Dedifferentiated amniotic fluid mesenchymal stem cell (primary cell): ENCODE results near the gene LDLRAP1.

Experiments
- DNase-seq: peaks from one replicate; pipeline ENCODE4 v3.0.0-alpha.2; 2016; ENCODE audit errors: extremely low spot score

The LDLRAP1 gene

GRCh38 chr1:25607123-25607522 lies 63.7 kb downstream of the LDLRAP1 start:
- no peak for DNase-seq

DNA sequence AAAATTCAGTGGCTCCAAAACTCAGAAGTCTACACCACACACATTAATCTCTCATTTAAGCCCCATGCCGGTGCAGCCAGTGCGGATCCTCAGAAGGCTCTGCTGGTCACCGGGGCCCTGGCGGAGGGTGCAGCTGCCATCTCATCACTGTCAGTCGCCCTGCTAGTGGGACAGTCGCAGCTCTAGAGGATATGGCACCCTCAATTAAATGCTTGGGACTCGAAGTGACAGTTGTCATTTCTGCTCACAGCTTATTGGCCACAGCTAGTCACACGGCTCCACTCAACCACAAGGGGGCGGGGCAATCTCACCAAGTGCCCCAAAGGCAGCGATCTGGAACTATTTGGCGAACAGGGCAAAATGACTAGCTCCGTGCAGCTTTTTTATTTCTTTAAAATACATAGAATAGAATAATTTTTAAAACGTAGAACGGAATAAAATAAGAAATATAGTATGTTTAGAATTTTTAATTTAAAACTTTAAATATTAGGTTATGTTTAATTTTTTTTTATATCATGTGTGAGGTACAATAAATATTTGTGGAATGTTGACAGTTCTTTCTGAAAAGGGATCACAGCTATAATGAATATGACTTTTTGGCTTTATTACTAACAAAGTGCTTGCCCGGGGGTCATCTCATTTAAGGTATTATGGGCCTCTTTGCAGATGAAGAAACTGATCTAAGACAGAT lies 65.2 kb downstream of the LDLRAP1 start:
- DNase-seq, result peak; percentile 71

DNA sequence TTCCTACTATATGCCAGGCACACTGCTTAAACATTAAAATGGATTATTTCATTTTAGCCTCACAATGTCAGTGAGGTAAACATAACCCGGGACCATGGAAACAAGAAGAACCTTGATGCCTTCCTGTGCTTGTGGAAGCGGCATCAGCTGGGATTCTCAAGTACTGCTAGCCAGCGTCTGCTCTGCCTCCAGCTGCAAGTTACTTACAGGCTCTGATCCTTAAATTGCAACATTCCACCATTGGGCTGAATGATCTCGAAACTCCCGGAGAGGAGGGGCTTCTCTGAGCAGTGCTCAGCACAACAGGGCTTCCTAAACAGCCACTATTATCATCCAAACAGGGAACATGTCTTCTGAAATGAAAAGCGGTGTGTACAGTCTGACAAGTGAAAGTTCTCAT lies 66.5 kb downstream of the LDLRAP1 start:
- DNase-seq, result peak; percentile 22

DNA sequence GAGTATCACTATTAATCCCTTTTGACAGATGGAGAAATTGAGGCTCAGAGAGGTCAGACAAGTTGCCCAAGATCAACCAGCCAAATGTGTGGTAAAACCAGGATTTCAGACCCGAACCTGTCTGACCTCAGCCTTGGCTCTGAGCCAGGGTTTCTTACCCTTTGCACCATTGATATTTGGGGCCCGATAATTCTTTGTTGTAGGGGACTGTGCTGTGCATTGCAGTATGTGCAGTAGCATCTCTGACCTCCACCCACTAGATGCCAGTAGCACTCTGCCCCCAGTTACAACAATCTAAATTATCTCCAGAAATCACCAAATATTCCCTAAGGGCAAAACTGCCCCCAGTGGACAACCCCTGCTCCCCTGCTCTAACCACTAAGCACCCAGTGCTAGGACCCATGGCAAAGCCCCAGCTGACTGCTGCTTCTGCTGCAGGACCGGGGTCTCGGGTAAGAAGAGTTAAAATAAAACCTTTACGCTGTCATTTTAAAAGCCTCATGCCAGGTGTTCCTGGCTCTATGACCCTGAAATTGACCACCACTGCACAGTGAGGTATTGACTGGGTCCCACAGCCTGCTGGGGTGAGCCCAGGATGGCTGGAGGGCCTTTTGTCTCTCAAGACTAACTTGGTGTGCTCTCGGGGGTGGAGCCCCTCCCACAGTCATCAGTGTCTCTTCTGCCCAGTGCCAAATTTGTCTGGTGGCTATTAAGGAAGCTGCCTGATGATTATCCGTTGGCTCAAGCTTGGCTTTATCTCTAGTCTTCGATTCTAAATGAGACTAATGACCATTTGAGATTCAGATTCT lies 67.6 kb downstream of the LDLRAP1 start:
- no peak for DNase-seq

GRCh38 chr1:25611843-25612242 lies 68.4 kb downstream of the LDLRAP1 start:
- DNase-seq, result no peak

DNA sequence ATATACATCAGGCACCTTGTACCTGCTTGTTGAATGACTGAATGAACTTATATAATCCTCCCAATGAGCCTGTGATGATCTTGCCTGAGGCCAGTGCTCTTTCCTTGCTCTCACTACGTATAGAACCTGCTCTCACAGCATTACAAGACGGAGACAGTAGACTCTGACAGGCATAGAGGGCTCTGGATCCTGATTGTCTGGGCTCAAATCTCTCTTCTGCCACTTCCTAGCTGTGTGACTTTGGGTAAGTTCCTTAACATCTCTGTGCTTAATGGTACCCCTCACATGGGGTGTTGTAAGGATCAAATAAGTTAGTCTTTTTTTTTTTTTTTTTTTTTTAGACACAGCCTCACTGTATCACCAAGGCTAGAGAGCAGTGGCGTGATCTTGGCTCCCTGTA lies 69.0 kb downstream of the LDLRAP1 start:
- DNase-seq, result no peak

GRCh38 chr1:25613091-25613490 lies 69.7 kb downstream of the LDLRAP1 start:
- no peak for DNase-seq

DNA sequence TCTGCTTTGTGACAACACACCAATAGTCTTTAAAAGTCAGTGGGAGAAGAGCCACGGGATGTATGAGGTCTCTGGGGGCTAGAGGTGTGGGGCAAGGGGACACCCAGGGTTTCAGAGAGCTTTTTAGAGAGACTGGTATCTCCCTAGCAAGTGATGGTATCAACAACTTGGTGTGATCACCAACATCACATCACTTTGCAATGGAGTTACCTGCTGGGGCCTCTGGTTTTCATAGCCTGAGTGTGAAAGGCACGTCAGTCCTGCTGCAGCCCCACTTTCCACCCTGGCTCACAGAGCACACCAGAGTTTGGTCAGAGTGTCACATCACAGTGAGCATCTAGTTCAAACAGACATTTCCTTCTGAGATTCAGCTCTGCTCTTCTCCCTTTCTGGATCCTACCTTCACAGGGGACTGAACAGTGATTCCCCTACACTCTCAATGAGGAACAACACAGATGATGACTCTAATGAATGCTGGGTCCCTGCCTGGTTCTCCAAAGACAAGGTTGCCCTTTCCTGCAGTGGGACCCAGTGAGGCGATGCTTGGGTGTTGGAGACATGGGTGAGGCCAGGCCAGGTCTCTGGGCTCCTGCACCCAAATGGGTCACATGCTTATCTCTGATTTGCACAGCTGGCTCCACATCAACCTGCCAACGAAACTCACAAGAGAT lies 71.2 kb downstream of the LDLRAP1 start:
- no peak for DNase-seq

DNA sequence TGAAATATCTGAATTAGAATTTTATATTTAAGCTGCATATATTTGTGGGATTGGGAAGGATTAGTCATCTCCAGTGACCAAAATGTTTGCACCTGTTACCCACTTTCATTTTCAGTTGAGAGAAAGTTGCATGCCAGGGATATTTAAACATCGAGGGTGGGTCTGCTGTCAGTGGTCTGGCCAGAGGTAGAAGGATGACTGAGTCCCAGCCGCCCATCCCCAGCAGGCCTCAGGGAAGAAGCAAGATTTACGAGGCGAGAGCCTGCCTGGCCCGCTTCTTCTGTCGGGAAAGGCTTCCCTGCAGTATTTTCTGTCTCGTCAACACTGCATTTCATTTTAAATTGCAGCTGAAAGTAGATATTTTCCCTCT lies 71.8 kb downstream of the LDLRAP1 start:
- no peak for DNase-seq

- DNase-seq, result no peak
These were observed 72.2 kb downstream of the LDLRAP1 start for GRCh38 chr1:25615563-25616094.

DNA sequence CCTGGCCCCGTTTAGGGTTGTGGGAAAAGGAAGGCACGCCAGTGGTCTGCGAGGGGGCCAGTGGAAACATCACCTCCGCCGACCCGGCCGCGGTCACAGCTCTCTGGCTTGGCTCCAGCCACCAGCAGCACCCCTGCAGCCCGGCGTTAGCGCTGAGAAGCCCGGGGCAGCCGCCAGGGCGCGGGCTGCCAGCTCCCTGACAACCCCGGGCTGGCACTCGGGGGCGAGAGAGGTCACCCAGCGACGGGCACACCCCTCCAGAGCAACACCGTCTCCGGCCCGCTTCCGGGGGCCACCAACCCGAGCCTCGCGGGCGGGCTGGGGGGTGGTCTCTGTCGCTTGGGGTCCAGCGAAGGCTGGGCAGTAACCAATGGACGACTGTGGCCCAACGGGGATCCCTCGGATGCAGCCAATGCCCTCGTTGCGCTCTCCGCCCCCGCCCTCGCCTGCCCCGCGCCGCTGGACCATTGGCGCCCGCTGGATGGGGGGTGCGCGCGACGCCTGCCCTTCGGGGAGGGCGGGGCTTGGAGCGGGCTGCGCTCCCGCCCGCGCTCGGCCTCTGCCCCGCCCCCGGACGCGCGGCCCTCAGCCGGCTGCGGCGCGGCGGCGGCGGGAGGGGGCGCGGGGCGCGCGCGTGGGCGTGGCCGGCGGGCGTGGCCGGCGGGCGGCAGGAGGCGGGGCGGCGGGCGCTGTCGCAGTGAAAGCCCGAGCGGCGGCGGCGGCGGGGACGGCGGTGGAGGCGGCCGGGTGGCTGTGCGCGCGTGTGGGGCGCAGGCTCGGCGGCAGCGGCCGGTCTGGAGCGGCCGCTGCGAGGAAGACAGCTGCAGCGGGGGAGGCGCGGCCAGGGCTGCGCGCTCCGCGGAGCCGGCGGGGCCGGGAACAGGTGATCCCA lies 72.9 kb downstream of the LDLRAP1 start, which contains the start of gene MAN1C1:
Gene MAN1C1, plus strand, starts transcription at position 697 of the 892 bp plus-strand sequence. CDS start 1,007 bp downstream, outside the sequence.
- peak; percentile 36 for DNase-seq

DNA sequence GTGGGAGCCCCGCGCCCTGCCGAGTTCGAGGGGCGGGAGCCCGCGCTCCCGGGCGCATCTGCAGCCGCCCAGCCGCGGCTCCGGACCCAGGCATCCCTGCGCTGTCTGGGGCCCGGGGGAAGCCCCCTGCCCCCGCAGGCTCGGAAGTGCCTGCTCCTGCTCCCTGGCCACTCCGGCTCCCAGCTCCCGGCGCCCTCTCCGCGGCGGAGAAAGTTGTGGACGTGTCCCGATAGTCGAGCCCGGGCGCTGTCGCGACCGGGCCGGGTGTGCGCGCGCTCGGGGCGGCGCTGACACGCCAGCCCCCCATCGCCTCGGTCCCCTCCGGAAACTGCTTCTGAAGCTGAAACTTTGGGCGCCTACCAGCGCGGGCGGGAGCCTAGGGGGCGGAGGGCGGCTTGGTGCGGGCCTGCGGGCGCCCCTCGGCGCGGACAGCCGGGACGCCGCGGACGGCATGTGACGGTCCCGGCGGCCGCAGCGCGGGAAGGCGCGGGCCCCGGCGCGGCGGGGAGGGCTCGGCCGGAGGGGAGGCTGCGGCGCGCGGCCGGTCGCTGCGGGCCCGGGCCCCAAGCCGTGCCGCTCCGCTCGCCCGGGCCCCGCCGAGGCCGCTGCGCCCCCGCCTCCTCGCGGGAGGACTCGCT lies 73.7 kb downstream of the LDLRAP1 start:
- DNase-seq, result no peak

DNA sequence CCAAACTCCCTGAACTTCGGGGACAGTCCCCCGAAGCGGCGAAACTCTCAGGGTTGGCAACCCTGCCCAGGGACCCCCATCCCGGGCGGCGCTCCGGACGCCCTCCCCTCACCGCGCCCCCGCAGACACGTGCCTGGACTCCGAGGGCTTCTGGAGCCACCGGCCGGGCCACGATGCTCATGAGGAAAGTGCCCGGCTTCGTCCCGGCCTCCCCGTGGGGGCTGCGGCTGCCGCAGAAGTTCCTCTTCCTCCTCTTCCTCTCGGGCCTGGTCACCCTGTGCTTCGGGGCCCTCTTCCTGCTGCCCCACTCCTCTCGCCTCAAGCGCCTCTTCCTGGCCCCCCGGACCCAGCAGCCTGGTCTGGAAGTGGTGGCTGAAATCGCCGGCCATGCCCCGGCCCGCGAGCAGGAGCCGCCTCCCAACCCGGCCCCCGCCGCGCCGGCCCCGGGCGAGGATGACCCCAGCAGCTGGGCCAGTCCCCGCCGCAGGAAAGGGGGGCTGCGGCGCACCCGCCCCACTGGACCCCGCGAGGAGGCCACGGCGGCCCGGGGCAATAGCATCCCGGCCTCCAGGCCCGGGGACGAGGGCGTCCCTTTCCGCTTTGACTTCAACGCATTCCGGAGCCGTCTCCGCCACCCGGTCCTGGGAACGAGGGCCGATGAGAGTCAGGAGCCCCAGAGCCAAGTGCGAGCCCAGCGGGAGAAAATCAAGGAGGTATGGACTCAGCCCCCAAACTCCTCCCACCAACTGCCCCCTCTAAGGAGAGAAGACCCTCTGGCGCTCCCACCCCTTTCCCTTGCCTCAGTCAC lies 74.4 kb downstream of the LDLRAP1 start:
- DNase-seq, result no peak

DNA sequence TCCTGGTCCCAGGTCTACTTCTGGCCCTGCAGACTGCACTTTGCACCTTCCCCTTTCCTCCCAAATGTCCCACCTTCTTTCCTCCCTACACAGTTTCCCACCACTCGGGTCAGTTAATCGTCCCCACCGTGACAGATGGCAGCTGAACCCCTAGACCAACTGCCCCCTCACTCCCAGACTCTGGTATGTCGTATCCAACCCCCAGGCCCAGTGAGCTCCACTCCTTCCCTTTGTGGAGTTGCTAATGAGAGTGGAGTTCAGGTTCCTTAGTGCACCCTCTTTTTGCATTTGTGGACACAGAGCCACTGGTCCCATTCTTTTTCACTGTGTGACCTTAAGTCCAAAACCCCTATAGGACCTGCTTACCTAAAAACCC lies 75.0 kb downstream of the LDLRAP1 start:
- no peak for DNase-seq
